Activated naive CD4-positive, alpha-beta T cell treated with anti-CD3 and anti-CD28 coated beads, Interleukin-2, amount 50 U/mL, for 72 hours (primary cell): ENCODE results near the gene BPNT1. TPM values are rescaled to one million over a fixed set of nuclear protein-coding genes. Genes with fewer than 3 reads are reported as not detected.
"Not testable (repeated sequence)": the region's sequence is repeated elsewhere in the genome, so short reads cannot be mapped to it uniquely, and the experiment has no call there.

Source experiments
- ATAC-seq, 2 donors: fragments of 150-1000 bp; cut with Tn5 transposase; 2 replicates each; pipeline ENCODE4 v1.10.0; 2021; ENCODE audit warnings: mild to moderate bottlenecking in 2 of 2, moderate library complexity in 2 of 2
- DNase-seq, 2 donors: peaks; one replicate each; pipeline ENCODE4 v3.0.0; 2021 to 2022; ENCODE audit warnings: low spot score in 2 of 2
- H3K27ac Mint-ChIP-seq, 2 donors: one replicate each; pipeline ENCODE4 v1.8.0; 2022; ENCODE audit warnings: mild to moderate bottlenecking in 2 of 2, mixed read lengths in 2 of 2
- H3K36me3 Mint-ChIP-seq, 2 donors: one replicate each; pipeline ENCODE4 v1.8.0; 2022; ENCODE audit warnings: mixed read lengths in 2 of 2
- H3K9me3 Mint-ChIP-seq, 2 donors: one replicate each; pipeline ENCODE4 v1.8.0; 2022; ENCODE audit warnings: mixed read lengths in 2 of 2
- total RNA-seq, 2 donors: library from RNA; stranded (reverse); gene quantifications; one replicate each; pipeline ENCODE4 v1.2.3, GENCODE V29; 2022

The BPNT1 gene, protein sequence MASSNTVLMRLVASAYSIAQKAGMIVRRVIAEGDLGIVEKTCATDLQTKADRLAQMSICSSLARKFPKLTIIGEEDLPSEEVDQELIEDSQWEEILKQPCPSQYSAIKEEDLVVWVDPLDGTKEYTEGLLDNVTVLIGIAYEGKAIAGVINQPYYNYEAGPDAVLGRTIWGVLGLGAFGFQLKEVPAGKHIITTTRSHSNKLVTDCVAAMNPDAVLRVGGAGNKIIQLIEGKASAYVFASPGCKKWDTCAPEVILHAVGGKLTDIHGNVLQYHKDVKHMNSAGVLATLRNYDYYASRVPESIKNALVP
- total RNA-seq: 10 to 100 TPM; 27.7 to 37.1 TPM

DNA sequence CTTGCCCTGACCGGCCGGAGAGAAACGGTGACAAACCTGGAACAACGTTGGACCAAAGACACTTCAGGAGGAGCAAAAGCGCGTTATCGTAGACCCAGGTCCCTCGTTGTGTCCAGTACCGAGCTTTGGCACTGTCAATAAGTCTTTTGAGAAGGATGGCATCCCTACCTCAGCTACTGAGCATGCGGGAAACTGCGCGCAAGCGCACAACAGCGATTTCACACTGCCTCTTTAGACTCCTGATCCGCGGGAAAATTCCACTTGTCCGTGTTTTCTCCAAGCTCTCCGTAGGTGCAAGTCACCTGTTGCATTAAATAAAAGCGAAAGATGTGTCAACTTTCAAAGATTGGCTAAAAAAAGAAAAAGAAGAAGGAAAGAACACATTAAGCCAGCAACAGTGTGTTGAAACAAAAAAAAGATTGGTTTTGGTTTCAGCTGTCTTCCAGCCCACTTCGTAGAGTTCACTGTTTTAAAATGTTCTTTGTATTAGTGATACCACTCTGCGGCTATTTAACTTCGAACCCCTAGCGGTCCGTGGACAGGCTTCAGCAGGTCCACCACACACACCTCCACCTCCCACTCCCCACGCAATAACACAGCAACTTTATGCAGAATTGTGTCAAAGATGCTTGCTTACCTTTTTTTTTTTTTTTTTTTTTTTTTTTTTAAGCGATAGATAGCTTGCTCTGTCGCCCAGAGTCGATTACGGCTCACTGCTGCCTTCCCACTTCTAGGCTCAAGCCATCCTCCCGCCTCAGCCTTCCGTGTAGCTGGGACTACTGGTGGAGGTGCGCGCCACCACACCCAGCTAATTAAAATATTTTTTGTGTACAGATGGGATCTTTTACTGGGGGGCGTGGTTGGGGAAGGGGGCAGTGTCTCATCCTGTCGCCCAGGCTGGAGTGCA, at the start of gene BPNT1:
Gene BPNT1 (minus strand): TSS at position 139 of the 907 bp plus-strand sequence. CDS start 9,942 bp downstream, outside the sequence.
- peak; percentile 95 to 99 for DNase-seq
- peak within 1 kb of the TSS; percentile 87 to 96 for H3K27ac Mint-ChIP-seq
- H3K9me3 Mint-ChIP-seq: no peaks in the 10 kb centered on the region
- ATAC-seq: peak; percentile 77 to 78
- H3K36me3 Mint-ChIP-seq: peaks cover 10% of the 10 kb centered on the region in 2 donors

DNA sequence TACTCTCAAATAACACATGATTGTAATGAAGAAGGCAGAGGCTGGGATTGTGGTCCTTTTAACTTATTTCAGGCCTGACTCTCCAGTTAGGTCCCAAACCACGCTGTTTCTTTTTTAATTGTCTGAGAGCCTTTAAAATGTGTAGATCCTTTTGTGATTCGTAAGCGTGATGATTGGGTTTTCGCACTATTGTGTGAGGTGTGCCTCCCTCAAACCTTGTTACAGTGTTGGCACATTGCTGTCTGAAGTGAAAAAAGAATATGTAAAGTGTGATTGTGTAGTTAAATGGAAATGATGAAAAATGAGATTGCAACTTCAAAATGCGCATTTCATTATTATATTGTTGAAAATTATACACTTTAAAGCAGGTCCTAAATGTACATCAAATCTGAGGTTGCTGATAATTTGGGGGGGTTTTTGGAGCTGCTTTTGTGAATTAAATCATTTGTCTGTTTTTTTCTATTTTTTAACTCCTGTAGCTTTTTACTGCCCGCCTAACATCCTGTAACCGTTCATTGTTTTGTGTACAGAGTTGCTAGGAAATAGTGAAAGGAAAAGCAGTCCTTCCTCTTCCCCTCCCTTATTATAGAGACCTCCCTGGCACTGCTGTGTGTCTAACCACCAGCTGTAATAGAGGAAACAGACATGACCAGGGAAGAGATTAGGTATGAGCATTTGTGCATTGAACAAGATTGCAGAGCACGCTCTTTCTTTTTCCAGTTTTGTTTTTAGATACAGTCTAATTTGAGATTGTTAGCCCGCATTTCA, 47.6 kb upstream of the BPNT1 start:
- H3K27ac Mint-ChIP-seq: peak overlapping the region in 1 of 2 donors; percentile 48

DNA sequence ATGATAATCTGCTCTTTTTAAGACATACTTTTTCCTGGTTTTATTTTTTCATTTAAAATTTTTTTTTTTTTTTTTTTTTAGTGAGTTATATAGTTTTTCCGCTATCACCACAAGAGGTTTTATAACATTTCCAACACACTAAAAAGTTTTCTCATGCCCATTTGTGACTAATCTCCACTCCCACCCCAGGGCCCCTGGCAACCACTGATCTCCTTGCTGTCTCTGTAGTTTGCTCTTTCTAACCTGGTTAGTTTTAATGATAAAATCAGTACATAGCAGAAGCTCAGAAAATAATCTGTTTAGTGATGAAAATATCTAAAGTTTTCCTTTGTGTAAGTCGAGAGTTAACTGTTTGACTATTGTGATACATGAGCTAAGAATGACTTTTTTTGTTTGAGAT, 46.2 kb upstream of the BPNT1 start:
- ATAC-seq: peak in 1 of 2 donors; percentile 53
- H3K27ac Mint-ChIP-seq: peak overlapping the region in 1 of 2 donors; percentile 0
- H3K36me3 Mint-ChIP-seq: peaks cover 17 to 37% of the 10 kb centered on the region in 2 donors
- H3K9me3 Mint-ChIP-seq: no peaks in the 10 kb centered on the region
- DNase-seq: no peak

More for the DNA sequence above, 47.6 kb upstream of the BPNT1 start:
- peaks cover 18 to 33% of the 10 kb centered on the region in 2 donors for H3K36me3 Mint-ChIP-seq
- H3K9me3 Mint-ChIP-seq: no peaks in the 10 kb centered on the region
- DNase-seq (no peak), ATAC-seq (peak in 1 of 2 donors; percentile 50)

DNA sequence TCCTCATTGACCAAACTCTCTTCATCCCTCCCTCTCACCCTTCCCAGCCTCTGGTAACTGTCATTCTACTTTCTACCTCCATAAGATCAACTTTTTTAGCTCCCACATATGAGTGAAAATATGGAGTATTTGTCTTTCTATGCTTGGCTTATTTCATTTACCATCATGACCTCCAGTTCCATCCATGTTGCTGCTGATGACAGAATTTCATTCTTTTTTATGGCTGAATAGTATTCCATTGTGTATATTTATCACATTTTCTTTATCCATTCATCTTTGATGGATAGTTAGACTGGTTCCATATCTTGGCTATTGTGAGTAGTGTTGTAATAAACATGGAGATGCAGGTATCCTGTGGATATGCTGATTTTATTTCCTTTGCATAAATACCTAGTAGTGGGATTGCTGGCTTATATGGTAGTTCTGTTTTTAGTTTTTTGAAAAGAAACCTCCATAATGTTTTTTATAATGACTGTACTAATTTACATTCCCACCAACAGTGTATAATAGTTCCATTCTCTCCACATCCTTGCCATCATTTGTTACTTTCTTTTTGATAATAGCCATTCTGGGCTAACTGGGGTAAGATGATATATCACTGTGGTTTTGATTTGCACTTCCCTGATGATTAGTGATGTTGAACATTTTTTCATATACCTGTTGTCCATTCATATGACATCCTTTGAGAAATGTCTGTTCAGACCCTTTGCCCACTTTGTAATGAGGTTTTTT, 40.1 kb upstream of the BPNT1 start:
- DNase-seq (no peak), ATAC-seq (peak in 1 of 2 donors; percentile 40)
- peaks cover 30 to 34% of the 10 kb centered on the region in 2 donors for H3K36me3 Mint-ChIP-seq
- no peaks in the 10 kb centered on the region for H3K9me3 Mint-ChIP-seq
- peak overlapping the region in 1 of 2 donors; percentile 40 for H3K27ac Mint-ChIP-seq

DNA sequence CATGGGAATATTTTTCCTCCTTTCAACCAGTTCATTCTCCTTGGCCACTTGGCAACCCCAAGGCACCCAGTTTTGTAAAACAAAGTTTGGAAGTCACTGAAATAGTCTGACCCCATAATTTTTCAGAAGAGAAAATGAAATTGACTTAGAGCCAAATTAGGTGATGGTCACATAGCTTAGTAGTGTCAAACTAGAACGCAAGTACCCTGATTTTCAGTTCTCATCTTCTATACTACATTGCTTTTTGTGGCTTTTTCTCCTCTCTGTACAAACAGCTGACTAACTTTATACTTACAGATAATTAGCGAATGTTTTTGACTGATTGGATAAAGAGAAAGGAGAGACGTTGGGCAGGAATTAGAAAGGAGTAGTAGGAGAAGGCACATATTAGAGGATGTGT, 37.5 kb upstream of the BPNT1 start:
- H3K36me3 Mint-ChIP-seq: peaks cover 16 to 28% of the 10 kb centered on the region in 2 donors
- DNase-seq (no peak), ATAC-seq (no peak)
- H3K9me3 Mint-ChIP-seq: no peaks in the 10 kb centered on the region
- H3K27ac Mint-ChIP-seq: no peak overlapping the region

DNA sequence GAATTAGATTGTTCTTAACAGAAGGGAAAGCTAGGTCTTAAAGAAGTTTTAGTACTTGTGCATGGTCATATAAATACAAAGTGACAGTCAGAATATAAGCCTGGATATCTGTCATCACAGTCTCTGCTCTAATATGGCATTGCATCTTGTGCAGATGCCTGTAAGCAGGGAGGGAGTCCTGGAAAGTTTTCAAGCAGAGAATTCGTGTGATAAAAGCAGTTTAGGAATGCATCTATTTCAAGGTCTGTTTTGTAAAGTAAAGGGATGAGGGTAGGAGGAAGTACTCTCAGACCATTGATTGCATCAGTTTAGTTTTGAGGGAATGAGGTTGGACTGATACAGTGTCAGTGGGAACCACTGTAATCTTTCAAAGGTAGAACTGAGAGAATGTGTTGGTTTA, 35.0 kb upstream of the BPNT1 start:
- Mint-ChIP-seq H3K27ac (peak overlapping the region in 1 of 2 donors; percentile 0), H3K9me3 (no peaks in the 10 kb centered on the region), H3K36me3 (peaks cover 4 to 14% of the 10 kb centered on the region in 2 donors)
- DNase-seq (no peak), ATAC-seq (no peak)

DNA sequence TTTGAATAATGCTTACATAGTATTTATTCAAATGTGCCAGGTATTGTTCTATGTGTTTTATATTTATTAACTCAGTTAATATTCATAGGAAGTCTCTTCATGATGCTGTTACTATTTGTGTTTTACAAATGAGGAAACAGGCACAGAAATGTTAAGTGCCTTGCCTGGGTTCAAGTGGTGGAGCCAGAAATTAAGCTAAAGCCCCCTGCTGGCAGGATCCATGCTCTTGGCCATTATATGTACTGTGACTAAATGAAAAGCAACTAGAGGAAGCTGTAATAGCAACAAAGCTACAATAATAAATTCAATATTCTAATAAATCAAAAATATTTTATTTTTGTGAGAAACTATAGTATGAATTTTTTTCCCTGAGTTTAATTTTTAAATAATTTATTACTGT, 34.3 kb upstream of the BPNT1 start:
- no peak for DNase-seq
- Mint-ChIP-seq H3K36me3 (peaks cover 0 to 10% of the 10 kb centered on the region in 2 donors), H3K27ac (no peak overlapping the region), H3K9me3 (no peaks in the 10 kb centered on the region)
- ATAC-seq: no peak

DNA sequence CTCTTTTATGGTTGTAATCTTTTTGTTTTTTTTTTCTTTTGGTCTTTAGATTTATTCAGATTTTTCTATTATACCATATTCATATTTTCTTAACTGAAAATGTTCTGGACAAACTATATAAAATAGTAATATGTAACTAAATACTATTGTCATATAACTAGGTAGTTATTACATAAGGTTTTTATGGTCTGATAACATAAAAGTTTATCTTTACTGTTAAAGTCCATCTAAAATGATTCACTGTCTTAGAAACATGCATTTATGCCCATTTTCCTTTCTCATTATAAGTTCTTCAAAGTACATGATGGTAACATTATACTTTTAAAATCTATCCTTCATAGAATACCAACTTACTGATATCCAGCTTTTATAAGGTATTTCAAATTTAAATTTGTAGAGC, 33.5 kb upstream of the BPNT1 start:
- H3K36me3 Mint-ChIP-seq: peaks cover 0 to 4% of the 10 kb centered on the region in 2 donors
- no peaks in the 10 kb centered on the region for H3K9me3 Mint-ChIP-seq
- ATAC-seq (no peak), DNase-seq (no peak)
- H3K27ac Mint-ChIP-seq: no peak overlapping the region

DNA sequence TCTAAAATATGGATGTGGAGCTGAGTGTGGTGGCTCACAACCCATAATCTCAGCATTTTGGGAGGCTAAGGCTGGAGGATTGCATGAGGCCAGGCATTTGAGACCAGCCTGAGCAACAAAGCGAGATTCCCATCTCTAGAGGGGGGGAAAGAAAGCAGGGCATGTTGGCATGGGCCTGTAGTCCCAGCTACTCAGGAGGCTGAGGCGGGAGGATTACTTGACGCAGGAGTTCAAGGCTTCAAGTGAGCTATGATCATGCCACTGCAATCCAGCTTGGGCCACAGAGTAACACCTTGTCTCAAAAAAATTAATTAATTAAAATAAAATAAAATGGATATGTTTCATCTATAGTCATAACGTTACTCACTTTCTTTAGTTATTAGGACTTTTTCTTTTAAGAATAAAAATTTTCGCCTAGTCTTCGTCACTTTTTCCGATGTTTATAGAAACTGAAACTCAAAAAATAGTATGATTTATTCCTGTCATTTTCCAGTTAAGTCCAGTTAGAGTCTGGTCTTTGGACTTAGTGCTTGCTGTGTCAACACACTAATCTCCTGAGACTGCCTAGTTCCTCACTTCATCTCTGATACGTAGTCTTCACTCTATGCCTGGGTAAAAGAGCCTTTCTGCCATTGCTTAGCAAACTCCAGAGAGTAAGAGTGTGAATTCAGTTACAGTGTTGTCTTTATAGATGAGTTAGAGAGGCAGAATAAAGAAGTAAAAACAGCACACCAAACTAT, 32.4 kb upstream of the BPNT1 start:
- DNase-seq (no peak), ATAC-seq (no peak)
- no peaks in the 10 kb centered on the region for H3K9me3 Mint-ChIP-seq
- peaks cover 0 to 4% of the 10 kb centered on the region in 2 donors for H3K36me3 Mint-ChIP-seq
- peak overlapping the region in 1 of 2 donors; percentile 82 for H3K27ac Mint-ChIP-seq

DNA sequence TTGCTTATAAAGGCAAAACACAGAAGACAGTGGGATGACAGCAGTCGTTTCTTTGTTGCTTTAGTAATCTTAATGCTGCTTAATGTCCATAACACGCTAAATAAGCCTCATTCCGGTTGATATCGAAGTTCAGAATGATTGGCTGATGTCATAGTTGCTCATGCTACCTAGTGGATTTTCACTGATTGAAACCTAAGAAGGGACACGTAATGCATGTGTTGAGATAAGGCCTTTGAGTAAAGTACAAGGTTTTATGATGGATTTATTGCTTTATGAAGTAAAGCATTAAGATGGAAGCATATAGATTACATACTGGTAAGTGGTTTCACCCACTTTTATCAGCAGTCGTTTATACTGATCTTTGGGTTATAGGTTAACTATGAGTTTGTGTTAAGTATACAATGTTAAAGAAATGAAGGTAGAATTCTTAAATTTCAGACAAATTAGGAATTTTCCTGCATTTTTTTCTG, 29.5 kb upstream of the BPNT1 start:
- Mint-ChIP-seq H3K36me3 (peaks cover 2 to 9% of the 10 kb centered on the region in 2 donors), H3K27ac (no peak overlapping the region), H3K9me3 (no peaks in the 10 kb centered on the region)
- ATAC-seq (no peak), DNase-seq (no peak)

DNA sequence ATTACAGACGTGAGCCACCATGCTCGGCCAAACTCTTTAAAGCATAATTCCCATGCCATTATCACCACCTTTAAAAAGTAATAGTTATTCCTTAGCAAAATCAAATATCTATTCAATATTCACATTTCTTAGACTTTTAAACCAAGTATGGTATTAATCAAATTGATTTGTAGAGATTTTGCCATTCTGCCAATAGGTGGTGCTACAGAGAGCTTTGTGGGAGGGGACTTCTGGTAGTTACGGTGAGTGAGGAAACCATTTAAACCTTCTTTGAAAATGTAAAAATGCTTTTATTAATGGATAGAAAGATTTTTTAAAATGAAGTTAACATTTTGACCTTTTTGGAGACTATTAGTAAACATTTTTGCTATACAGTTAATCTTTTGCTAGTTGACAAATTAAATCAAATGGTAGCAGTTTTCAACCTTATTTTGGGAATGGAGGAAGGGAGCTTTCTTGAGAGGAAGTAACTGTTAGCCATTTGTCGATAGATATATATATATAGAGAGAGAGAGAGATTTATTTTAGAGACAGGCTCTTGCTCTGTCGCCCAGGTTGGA, 23.6 kb upstream of the BPNT1 start:
- Mint-ChIP-seq H3K9me3 (no peaks in the 10 kb centered on the region), H3K27ac (peak overlapping the region in 1 of 2 donors; percentile 50), H3K36me3 (peaks cover 11 to 15% of the 10 kb centered on the region in 2 donors)
- peak in 1 of 2 donors; percentile 23 for DNase-seq
- ATAC-seq: peak; percentile 34 to 48

DNA sequence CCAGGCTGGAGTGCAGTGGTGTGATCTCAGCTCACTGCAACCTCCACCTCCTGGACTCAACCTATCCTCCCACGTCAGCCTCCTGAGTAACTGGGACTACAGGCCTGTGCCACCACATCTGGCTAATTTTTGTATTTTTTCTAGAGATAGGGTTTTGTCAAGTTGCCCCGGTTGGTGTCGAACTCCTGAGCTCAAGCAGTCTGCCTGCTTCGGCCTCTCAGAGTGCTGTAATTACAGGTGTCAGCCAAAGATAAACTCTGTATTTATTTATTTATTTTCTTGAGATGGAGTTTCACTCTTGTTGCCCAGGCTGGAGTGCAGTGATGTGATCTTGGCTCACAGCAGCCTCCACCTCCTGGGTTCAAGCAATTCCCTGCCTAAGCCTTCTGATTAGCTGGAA, 23.0 kb upstream of the BPNT1 start:
- not testable (repeated sequence) for ATAC-seq, H3K27ac Mint-ChIP-seq, DNase-seq, H3K9me3 Mint-ChIP-seq
- peaks cover 11 to 15% of the 10 kb centered on the region in 2 donors for H3K36me3 Mint-ChIP-seq

DNA sequence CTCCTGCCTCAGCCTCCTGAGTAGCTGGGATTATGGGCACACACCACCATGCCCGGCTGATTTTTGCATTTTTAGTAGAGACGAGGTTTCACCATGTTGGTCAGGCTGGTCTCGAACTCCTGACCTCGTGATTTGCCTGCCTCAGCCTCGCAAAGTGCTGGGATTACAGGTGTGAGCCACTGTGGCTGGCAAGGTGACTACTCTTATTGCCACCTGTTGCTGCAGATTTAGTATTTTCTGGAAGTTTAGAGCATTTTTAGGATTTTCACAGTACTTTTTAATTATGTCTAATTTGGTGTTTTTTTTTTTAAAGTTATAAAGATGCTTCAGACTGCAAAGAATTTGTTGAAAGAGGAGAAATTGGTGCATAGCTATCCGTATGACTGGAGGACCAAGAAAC, 20.9 kb upstream of the BPNT1 start:
- not testable (repeated sequence) for DNase-seq, H3K9me3 Mint-ChIP-seq, ATAC-seq, H3K27ac Mint-ChIP-seq
- peaks cover 11 to 15% of the 10 kb centered on the region in 2 donors for H3K36me3 Mint-ChIP-seq

DNA sequence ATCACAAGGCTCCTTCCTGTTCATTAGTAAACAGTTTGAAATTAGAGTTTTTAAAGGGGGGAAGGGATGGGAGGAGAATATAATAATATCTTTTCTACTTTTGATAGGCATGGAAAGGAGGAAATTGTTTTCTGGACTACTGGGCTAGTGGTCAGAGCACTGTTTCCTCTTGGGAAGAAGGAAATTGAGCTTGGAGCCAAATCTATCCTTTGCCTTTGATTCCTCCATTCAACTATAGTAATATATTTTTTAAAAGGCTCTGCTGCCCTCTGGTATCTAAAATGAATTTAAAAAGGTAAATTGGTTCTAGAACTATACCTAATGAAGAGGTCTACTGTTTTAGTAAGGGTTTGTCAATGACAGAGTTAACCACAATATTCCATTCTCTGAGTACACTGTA, 10.2 kb upstream of the BPNT1 start:
- no peaks in the 10 kb centered on the region for H3K9me3 Mint-ChIP-seq
- no peak overlapping the region for H3K27ac Mint-ChIP-seq
- ATAC-seq (no peak), DNase-seq (no peak)
- H3K36me3 Mint-ChIP-seq: peaks cover 10 to 11% of the 10 kb centered on the region in 2 donors
